ENCODE data around the gene COL17A1.

DNA sequence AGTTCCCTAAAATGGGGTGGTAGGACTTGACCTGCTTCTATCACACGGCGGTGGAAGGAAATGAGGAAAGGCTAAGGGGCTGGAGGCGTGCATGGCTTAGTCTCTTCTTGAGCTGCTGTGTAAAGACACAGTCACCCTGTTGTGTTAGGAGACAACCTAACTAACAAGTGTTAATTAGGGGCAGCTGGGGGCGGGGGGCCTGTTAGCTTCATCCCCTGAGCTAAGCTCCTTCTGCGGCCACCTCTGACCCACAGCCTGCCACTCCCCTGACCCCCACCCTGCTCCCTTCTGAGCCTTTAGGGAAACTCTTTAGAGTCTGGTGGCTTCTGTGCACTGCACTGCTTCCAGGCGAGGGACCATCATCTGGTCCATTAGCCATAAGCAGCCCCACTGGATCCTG, 28.0 kb downstream of the COL17A1 start:
- TF ChIP-seq CTCF (IDR thresholded peaks at IDR 0.05) = no peak
- no peak for TF ChIP-seq POLR2A (IDR thresholded peaks at IDR 0.05)
